Liver (tissue), 9 donors: ENCODE data around the gene RASGRF2. TPM values are rescaled to one million over a fixed set of nuclear protein-coding genes. Genes with fewer than 3 reads are reported as not detected.

Source experiments
- DNase-seq: peaks from one replicate; pipeline ENCODE4 v3.0.0-alpha.2; 2017; ENCODE audit warnings: low spot score
- H3K27ac ChIP-seq, 2 donors: one replicate each; pipeline ENCODE4 v1.7.0; 2013; ENCODE audit warnings: inconsistent platforms in 2 of 2, low read length in 2 of 2, control low read depth in 1 of 2, low read depth in 1 of 2, mild to moderate bottlenecking in 1 of 2
- H3K27me3 ChIP-seq, 4 donors: one replicate each; pipeline versions ENCODE4 v1.6.1 to v1.7.0; 2013; ENCODE audit warnings: low read length in 3 of 4, inconsistent platforms in 1 of 4, mild to moderate bottlenecking in 1 of 4, moderate library complexity in 1 of 4; ENCODE audit not compliant: control insufficient read depth in 4 of 4, insufficient read depth in 4 of 4
- H3K36me3 ChIP-seq, 4 donors: one replicate each; pipeline versions ENCODE4 v1.6.1 to v1.7.0; 2013; ENCODE audit warnings: low read length in 3 of 4, mild to moderate bottlenecking in 3 of 4, low read depth in 1 of 4, moderate library complexity in 1 of 4; ENCODE audit not compliant: control insufficient read depth in 4 of 4, insufficient read depth in 3 of 4
- H3K4me1 ChIP-seq, 4 donors: one replicate each; pipeline versions ENCODE4 v1.6.1 to v1.7.0; 2013; ENCODE audit warnings: low read length in 3 of 4, mild to moderate bottlenecking in 3 of 4, moderate library complexity in 1 of 4; ENCODE audit not compliant: control insufficient read depth in 4 of 4, insufficient read depth in 4 of 4
- H3K4me3 ChIP-seq, 3 donors: one replicate each; pipeline versions ENCODE4 v1.6.1 to v1.7.0; 2013; ENCODE audit warnings: low read length in 3 of 3, control low read depth in 1 of 3, low read depth in 1 of 3, mild to moderate bottlenecking in 1 of 3
- H3K9ac ChIP-seq, 2 donors: one replicate each; pipeline ENCODE4 v1.7.0; 2013; ENCODE audit warnings: low read length in 2 of 2, mild to moderate bottlenecking in 2 of 2, moderate library complexity in 2 of 2, control low read depth in 1 of 2, low read depth in 1 of 2
- H3K9me3 ChIP-seq, 4 donors: one replicate each; pipeline versions ENCODE4 v1.6.1 to v1.7.0; 2013; ENCODE audit warnings: low read length in 3 of 4; ENCODE audit not compliant: control insufficient read depth in 4 of 4
- CTCF ChIP-seq: fragments of 150-350 bp; IDR thresholded peaks from 2 replicates; pipeline ENCODE4 v1.5.1; 2017; ENCODE audit warnings: improper control_type of control experiment, low read depth, low read length; ENCODE audit not compliant: missing input control
- EGR1 ChIP-seq, 2 donors: IDR thresholded peaks; 2 replicates each; pipeline ENCODE4 v1.6.1; 2016 to 2018; ENCODE audit warnings: antibody characterized with exemption in 2 of 2, low read depth in 2 of 2
- FOXA2 ChIP-seq: IDR thresholded peaks from 2 replicates; pipeline ENCODE4 v1.6.1; 2016; ENCODE audit warnings: antibody characterized with exemption
- GABPA ChIP-seq, 2 donors: IDR thresholded peaks in 1 of 2; conservative IDR thresholded peaks in 1 of 2; 2 replicates each; pipeline ENCODE4 v1.6.1; 2016; ENCODE audit warnings: antibody characterized with exemption in 2 of 2, mild to moderate bottlenecking in 1 of 2, moderate library complexity in 1 of 2
- HNF4A ChIP-seq, 2 donors: conservative IDR thresholded peaks; 2 replicates each; pipeline ENCODE4 v1.6.1; 2016; ENCODE audit warnings: antibody characterized with exemption in 2 of 2, mild to moderate bottlenecking in 2 of 2
- JUND ChIP-seq, 2 donors: IDR thresholded peaks; 2 replicates each; pipeline ENCODE4 v1.6.1; 2016; ENCODE audit warnings: antibody characterized with exemption in 2 of 2
- NR2F2 ChIP-seq: IDR thresholded peaks from 2 replicates; pipeline ENCODE4 v1.6.1; 2016; ENCODE audit warnings: antibody characterized with exemption
- RAD21 ChIP-seq, 2 donors: IDR thresholded peaks; 2 replicates each; pipeline ENCODE4 v1.6.1; 2016; ENCODE audit warnings: antibody characterized with exemption in 2 of 2, mild to moderate bottlenecking in 2 of 2
- RXRA ChIP-seq, 2 donors: IDR thresholded peaks; 2 replicates each; pipeline ENCODE4 v1.6.1; 2017 to 2018; ENCODE audit warnings: antibody characterized with exemption in 2 of 2, mild to moderate bottlenecking in 1 of 2
- SP1 ChIP-seq: IDR thresholded peaks from 2 replicates; pipeline ENCODE4 v1.6.1; 2018; ENCODE audit warnings: antibody characterized with exemption, mild to moderate bottlenecking
- YY1 ChIP-seq: IDR thresholded peaks from 2 replicates; pipeline ENCODE4 v1.6.1; 2016; ENCODE audit warnings: antibody characterized with exemption, mild to moderate bottlenecking
- ZBTB33 ChIP-seq: IDR thresholded peaks from 2 replicates; pipeline ENCODE4 v1.6.1; 2016; ENCODE audit warnings: antibody characterized with exemption
- WGBS: extraction: QIAGEN DNeasy Blood & Tissue Kit; methylation state at CpG from one replicate; pipeline ENCODE4 v1.1.7; 2013; 5-methylcytosine and 5-hydroxymethylcytosine counted together
- polyA plus RNA-seq, 2 donors: library from polyadenylated mRNA; stranded (reverse) in 1 of 2; unstranded in 1 of 2; fragments of 200-250 nt in 1 of 2; fragments of >200 nt in 1 of 2; fragmentation: Nextera tagmentation in 1 of 2; extraction: Ambion mirVana in 1 of 2; gene quantifications; one replicate each; pipeline versions ENCODE4 v1.2.1 to v1.2.3, GENCODE V29; 2013 to 2015
- total RNA-seq, 2 donors: library from RNA; depleted of rRNA; stranded (reverse); fragments of >200 nt; gene quantifications; one replicate each; pipeline ENCODE4 v1.2.3, GENCODE V29; 2014
- donor health status: healthy.
- donor health status: healthy.
- donor health status: healthy.
- donor health status: healthy.
- donor health status: healthy.

RASGRF2 gene
- total and polyA plus RNA-seq, 4 donors, result 0.12 to 3.3 (median 0.23) TPM

- no peak for TF ChIP-seq CTCF
These were observed 232.2 kb downstream of the RASGRF2 start (continued) for GRCh38 chr5:81192373-81192750.

- Histone ChIP-seq H3K36me3 (no peaks in the 10 kb centered on the region), H3K4me1 (peaks cover 0 to 5% (median under 1%) of the 10 kb centered on the region in 4 donors), H3K9ac (no peak overlapping the region), H3K27ac (no peak overlapping the region), H3K27me3 (no peaks in the 10 kb centered on the region), H3K4me3 (no peak overlapping the region), H3K9me3 (no peaks in the 10 kb centered on the region)
- peak; percentile 82 for DNase-seq
- WGBS, result 28% methylated on average over 31 of the region's 31 CpGs
- TF ChIP-seq HNF4A (conservative IDR thresholded peaks at IDR 0.05), result peak; percentile 10 to 15
- no peak for TF ChIP-seq SP1
- no peak for TF ChIP-seq NR2F2
- no peak for TF ChIP-seq FOXA2
- peak; percentile 70 for TF ChIP-seq YY1
- peak; percentile 89 for TF ChIP-seq CTCF
- peak; percentile 92 to 96 for TF ChIP-seq RAD21 (IDR thresholded peaks at IDR 0.05)
- peak in 1 of 2 donors; percentile 39 for TF ChIP-seq RXRA (IDR thresholded peaks at IDR 0.05)
- TF ChIP-seq EGR1 (IDR thresholded peaks at IDR 0.05; ENCODE audit: low read depth in 2 of 2), result no peak
- no peak for TF ChIP-seq JUND (IDR thresholded peaks at IDR 0.05)
These were observed 234.6 kb downstream of the RASGRF2 start for GRCh38 chr5:81194633-81195334.

- H3K27ac ChIP-seq, result no peak overlapping the region
- 80% methylated on average over 5 of the region's 5 CpGs for WGBS
- no peak overlapping the region for H3K4me3 ChIP-seq
- peaks cover 0 to 5% (median under 1%) of the 10 kb centered on the region in 4 donors for H3K4me1 ChIP-seq
- no peaks in the 10 kb centered on the region for H3K27me3 ChIP-seq
- no peak for TF ChIP-seq SP1
- TF ChIP-seq JUND (IDR thresholded peaks at IDR 0.05), result no peak
- TF ChIP-seq ZBTB33, result no peak
- TF ChIP-seq CTCF, result no peak
- TF ChIP-seq FOXA2, result no peak
- TF ChIP-seq GABPA (IDR thresholded peaks at IDR 0.05 in 1 of 2, conservative IDR thresholded peaks at IDR 0.05 in 1 of 2), result no peak
- no peak for TF ChIP-seq RXRA (IDR thresholded peaks at IDR 0.05)
- no peak for TF ChIP-seq YY1
- H3K9ac ChIP-seq, result no peak overlapping the region
- no peaks in the 10 kb centered on the region for H3K9me3 ChIP-seq
- H3K36me3 ChIP-seq, result no peaks in the 10 kb centered on the region
- DNase-seq, result no peak
These were observed 235.3 kb downstream of the RASGRF2 start for GRCh38 chr5:81195335-81195929.
